ENCODE results near the gene ACOX1. TPM values are rescaled to one million over a fixed set of nuclear protein-coding genes. Genes with fewer than 3 reads are reported as not detected.

Gene ACOX1
- total RNA-seq, 6 donors from 2014 or later: 33.2 to 84.2 (median 57.4) TPM

DNA sequence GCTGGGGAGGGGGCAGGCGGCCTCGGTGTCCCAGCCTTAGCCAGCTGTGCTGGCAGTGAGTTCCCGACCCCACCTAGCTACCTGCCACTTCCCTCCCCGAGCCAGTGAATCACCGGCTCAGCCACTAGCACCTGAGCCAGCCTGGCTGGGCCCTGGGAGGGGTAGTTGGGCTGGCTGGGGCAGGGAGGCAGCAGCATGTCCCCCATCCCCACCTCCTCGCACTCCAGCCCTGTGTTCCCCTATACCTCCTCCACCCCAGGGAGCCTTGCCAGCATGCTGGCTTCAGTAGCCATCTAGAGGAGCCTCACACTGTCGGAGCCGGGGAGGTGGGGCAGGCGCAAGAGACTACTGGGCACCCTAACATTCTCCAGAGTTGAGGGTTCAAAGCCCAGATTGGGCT is 45.4 kb upstream of the ACOX1 start:
- ATAC-seq (ENCODE audit: low FRiP score in 2 of 2): no peak
- H3K27me3 ChIP-seq: no peaks in the 10 kb centered on the region
- TF ChIP-seq, protein P1, sequence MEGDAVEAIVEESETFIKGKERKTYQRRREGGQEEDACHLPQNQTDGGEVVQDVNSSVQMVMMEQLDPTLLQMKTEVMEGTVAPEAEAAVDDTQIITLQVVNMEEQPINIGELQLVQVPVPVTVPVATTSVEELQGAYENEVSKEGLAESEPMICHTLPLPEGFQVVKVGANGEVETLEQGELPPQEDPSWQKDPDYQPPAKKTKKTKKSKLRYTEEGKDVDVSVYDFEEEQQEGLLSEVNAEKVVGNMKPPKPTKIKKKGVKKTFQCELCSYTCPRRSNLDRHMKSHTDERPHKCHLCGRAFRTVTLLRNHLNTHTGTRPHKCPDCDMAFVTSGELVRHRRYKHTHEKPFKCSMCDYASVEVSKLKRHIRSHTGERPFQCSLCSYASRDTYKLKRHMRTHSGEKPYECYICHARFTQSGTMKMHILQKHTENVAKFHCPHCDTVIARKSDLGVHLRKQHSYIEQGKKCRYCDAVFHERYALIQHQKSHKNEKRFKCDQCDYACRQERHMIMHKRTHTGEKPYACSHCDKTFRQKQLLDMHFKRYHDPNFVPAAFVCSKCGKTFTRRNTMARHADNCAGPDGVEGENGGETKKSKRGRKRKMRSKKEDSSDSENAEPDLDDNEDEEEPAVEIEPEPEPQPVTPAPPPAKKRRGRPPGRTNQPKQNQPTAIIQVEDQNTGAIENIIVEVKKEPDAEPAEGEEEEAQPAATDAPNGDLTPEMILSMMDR (IDR thresholded peaks at IDR 0.05): no peak
- TF ChIP-seq EP300 (IDR thresholded peaks at IDR 0.05): no peak
- TF ChIP-seq POLR2A (IDR thresholded peaks at IDR 0.05): no peak
- 79 to 88% methylated on average over 6 to 9 of the region's 9 CpGs for WGBS, 2 donors
- H3K27ac ChIP-seq: no peak overlapping the region
- H3K4me1 ChIP-seq: peaks cover 0 to 21% (median 7%) of the 10 kb centered on the region in 4 donors
- DNase-seq: no peak
- H3K9me3 ChIP-seq: no peaks in the 10 kb centered on the region
- H3K36me3 ChIP-seq: peaks cover 0 to 12% (median 0%) of the 10 kb centered on the region in 4 donors
- no peak overlapping the region for H3K4me3 ChIP-seq

DNA sequence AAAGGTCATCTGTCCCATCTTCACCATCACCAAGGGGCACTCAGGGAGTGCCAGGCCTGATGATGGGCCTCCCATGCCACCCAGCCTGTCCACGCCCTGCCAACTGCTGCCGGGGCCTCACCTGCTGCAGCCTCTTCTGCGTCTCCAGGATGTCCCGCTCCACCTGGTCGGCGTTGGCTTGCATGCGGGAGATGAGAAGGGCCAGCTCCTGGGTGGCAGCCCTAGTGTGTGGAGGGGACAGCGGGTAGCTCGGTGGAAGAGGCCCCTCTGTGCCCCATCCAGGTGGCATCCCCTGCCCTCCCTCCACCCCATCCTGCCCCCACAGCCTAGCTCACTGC is 44.9 kb upstream of the ACOX1 start:
- TF ChIP-seq POLR2AphosphoS5 (IDR thresholded peaks at IDR 0.05) (no peak), EP300 (IDR thresholded peaks at IDR 0.05) (no peak), POLR2A (IDR thresholded peaks at IDR 0.05) (no peak)
- TF ChIP-seq, protein P1 (IDR thresholded peaks at IDR 0.05): no peak
- peaks cover 0 to 17% (median 3%) of the 10 kb centered on the region in 4 donors for H3K4me1 ChIP-seq
- H3K27me3 ChIP-seq: no peaks in the 10 kb centered on the region
- 91% methylated on average over 9 of the region's 9 CpGs; no CpG with 5 or more reads in 1 of the 2 donors for WGBS, 2 donors
- peak in 1 of 2 donors; percentile 62 for DNase-seq
- H3K27ac ChIP-seq: no peak overlapping the region
- peaks cover 0 to 12% (median 0%) of the 10 kb centered on the region in 4 donors for H3K36me3 ChIP-seq
- no peaks in the 10 kb centered on the region for H3K9me3 ChIP-seq
- ATAC-seq (ENCODE audit: low FRiP score in 2 of 2): no peak
- H3K4me3 ChIP-seq: no peak overlapping the region

DNA sequence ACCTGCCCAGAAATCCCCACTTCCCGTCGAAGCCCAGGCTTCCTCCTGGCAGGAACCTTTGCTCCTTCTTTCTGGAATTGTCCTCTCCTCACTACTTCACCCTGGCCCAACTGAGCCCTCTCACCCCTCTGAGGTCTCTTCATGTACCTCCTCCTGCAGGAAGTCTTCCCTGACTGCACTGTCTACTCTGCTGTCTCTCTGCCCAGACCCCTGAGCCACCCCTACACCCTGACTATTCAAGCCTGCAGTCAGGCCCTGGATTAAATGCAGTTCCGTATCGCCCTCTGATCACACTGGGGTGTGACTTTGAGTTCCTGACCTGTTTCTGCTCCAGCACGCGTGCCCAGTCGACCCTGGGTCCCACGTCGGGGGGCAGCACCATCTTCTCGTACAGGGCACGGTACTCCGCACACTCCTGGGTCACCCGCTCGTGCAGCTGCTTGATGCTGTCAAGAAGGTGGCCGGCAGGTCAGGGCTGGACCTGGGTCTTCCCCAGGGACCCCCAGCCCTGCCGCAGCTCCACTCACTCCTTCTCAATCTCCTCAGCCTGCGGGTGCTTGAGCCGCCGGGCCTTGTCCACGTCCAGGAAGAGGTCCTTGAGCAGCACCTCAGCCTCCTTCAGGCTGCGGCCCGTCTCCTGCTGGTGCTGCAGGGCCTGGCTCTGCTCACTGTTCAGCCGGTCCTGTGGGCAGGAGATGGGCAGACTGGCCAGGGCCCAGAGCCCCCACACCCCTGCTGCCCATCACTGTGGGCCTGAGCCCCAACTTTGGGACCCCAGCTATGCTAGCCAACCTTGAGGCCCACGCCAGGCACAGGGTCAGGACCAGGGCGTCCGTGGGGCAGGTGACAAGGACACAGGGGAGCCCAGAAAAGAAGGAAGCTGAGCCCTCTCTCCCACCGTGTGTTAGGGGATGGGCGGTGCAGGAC is 44.3 kb upstream of the ACOX1 start:
- TF ChIP-seq EP300 (IDR thresholded peaks at IDR 0.05): no peak
- TF ChIP-seq POLR2A (IDR thresholded peaks at IDR 0.05): no peak
- TF ChIP-seq POLR2AphosphoS5 (IDR thresholded peaks at IDR 0.05): no peak
- TF ChIP-seq, protein P1 (IDR thresholded peaks at IDR 0.05): no peak
- DNase-seq (peak in 1 of 2 donors; percentile 63), ATAC-seq (ENCODE audit: low FRiP score in 2 of 2) (no peak)
- H3K9me3 ChIP-seq: no peaks in the 10 kb centered on the region
- no peak overlapping the region for H3K27ac ChIP-seq
- peaks cover 0 to 15% (median under 1%) of the 10 kb centered on the region in 4 donors for H3K36me3 ChIP-seq
- H3K4me1 ChIP-seq: peaks cover 0 to 17% (median 2%) of the 10 kb centered on the region in 4 donors
- no peak overlapping the region for H3K4me3 ChIP-seq
- WGBS, 2 donors: 92 to 96% methylated on average over 19 to 28 of the region's 28 CpGs
- no peaks in the 10 kb centered on the region for H3K27me3 ChIP-seq

DNA sequence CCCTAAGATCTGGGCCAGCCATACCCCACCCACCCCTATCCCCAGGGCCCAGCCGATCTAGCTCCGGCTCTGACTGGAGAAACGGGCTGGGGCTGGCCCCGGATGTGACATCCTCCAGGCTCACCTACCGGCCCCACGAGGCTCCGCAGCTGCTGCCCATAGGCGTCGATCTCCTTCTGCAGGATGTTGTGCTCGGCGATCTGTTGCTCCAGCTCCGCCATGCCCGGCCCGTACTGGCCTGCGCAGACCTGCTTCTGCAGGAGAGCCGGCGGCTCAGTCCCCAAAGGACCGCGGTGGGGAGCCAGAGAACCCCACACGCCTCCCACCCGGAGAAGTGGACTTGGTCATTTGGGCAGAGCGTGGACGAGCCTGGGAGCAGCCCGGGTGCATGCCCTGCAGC is 43.3 kb upstream of the ACOX1 start:
- ATAC-seq (ENCODE audit: low FRiP score in 2 of 2): no peak
- H3K9me3 ChIP-seq: no peaks in the 10 kb centered on the region
- WGBS, 2 donors: 33 to 86% methylated on average over 5 to 18 of the region's 24 CpGs
- peak in 1 of 2 donors; percentile 79 for DNase-seq
- no peak overlapping the region for H3K27ac ChIP-seq
- no peak overlapping the region for H3K4me3 ChIP-seq
- peaks cover 0 to 18% (median 2%) of the 10 kb centered on the region in 4 donors for H3K36me3 ChIP-seq
- TF ChIP-seq POLR2AphosphoS5 (IDR thresholded peaks at IDR 0.05) (no peak), EP300 (IDR thresholded peaks at IDR 0.05) (no peak), POLR2A (IDR thresholded peaks at IDR 0.05) (no peak)
- TF ChIP-seq, protein P1 (IDR thresholded peaks at IDR 0.05): no peak
- peaks cover 0 to 9% (median 2%) of the 10 kb centered on the region in 4 donors for H3K4me1 ChIP-seq
- H3K27me3 ChIP-seq: no peaks in the 10 kb centered on the region

Measured in upper lobe of left lung (tissue), 6 donors.